ENCODE data around the gene SPA17.
A peak's percentile ranks its signal among the peaks of the same experiment; 100 is the strongest.

Gene SPA17

GRCh38 chr11:124644426-124645280, 29.1 kb upstream of the SPA17 start:
- TF ChIP-seq, protein P1, sequence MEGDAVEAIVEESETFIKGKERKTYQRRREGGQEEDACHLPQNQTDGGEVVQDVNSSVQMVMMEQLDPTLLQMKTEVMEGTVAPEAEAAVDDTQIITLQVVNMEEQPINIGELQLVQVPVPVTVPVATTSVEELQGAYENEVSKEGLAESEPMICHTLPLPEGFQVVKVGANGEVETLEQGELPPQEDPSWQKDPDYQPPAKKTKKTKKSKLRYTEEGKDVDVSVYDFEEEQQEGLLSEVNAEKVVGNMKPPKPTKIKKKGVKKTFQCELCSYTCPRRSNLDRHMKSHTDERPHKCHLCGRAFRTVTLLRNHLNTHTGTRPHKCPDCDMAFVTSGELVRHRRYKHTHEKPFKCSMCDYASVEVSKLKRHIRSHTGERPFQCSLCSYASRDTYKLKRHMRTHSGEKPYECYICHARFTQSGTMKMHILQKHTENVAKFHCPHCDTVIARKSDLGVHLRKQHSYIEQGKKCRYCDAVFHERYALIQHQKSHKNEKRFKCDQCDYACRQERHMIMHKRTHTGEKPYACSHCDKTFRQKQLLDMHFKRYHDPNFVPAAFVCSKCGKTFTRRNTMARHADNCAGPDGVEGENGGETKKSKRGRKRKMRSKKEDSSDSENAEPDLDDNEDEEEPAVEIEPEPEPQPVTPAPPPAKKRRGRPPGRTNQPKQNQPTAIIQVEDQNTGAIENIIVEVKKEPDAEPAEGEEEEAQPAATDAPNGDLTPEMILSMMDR (conservative IDR thresholded peaks at IDR 0.05; ENCODE audit: low read depth, low read length) = peak; percentile 71
- no peak overlapping the region for H3K4me3 ChIP-seq (ENCODE audit: low read length)
- peak; percentile 48 for DNase-seq (ENCODE audit: low read depth)

GRCh38 chr11:124646148-124646547, 27.6 kb upstream of the SPA17 start:
- TF ChIP-seq, protein P1 (conservative IDR thresholded peaks at IDR 0.05; ENCODE audit: low read depth, low read length) = no peak
- no peak overlapping the region for H3K4me3 ChIP-seq (ENCODE audit: low read length)
- DNase-seq (ENCODE audit: low read depth) = no peak

DNA sequence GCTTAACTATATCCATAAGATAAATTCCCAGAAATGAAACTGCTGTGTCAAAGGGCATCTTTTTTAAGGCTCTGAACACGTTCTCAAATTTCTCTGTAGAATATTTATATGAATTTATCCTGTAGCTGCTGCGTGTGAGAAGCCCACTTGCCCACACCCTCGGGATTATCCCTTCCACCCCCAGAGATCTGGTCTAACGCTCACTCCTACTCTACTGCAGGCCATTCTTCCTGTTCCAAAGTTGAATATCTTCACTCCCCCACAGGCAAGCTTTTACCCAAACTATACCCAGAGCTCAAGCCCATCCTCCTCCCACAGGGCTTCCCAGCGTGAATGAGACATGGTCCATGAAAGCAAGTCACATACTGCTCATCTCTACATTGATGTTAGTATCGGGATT, 25.1 kb upstream of the SPA17 start:
- no peak for DNase-seq (ENCODE audit: low read depth)
- TF ChIP-seq, protein P1 (conservative IDR thresholded peaks at IDR 0.05; ENCODE audit: low read depth, low read length) = no peak
- no peak overlapping the region for H3K4me3 ChIP-seq (ENCODE audit: low read length)

DNA sequence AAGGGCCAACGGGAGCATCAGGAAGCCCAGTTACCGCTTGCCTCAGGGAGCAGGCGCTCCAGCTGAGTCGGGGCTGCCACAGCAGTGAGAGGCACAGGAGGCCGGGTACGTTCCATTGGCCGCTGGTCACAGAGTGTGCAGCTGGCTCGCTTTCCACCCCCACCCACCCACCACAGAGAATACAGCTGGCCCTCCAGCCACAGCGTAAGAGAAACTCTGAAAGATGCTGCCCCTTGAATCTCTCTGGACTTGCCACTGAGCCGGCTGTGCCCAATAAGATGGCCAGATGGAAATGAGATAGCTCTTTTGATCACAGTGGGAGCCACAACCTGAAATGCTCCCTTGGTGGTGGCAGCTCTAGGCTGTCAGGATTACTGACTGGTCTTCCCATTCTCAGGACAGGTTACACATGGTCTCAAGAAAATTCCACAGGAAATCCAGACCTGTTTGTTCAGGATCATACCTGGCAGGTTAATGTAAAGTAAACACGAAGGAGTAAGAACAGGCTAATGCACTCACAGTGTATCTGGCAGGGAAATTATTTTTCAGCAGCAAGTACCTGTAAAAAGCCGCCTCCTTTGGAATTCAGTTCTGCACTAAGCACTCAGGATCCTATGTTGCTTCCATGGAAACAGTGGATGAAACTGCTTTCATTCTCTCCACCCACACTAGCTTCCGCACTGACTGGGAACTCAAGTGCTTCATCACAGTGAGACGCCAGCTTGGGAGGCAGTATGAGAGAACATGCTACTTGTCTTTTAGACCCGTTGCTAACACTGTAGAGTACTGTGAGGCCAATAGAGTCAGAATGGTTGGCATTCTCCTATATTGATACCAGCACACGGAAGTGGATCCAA, 16.7 kb upstream of the SPA17 start:
- no peak for DNase-seq (ENCODE audit: low read depth)
- TF ChIP-seq, protein P1 (conservative IDR thresholded peaks at IDR 0.05; ENCODE audit: low read depth, low read length) = no peak
- no peak overlapping the region for H3K4me3 ChIP-seq (ENCODE audit: low read length)

DNA sequence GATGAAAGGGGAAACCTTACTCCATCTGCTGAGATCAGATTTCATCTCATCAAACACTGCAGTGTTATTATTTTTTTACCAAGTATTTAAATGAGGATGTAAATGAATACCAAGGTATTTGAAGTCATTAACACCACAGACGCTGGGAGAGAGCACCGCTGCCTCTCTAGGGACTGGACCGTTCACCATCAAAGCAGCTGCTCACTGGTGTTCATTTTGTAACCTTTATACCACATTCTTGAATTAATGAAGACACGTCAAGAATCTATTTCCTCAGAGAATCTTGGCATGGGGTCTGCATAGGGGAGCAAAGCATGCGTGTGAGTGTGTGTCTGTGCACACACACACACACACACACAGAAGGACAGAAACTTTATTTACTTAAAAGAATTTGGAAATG, 15.8 kb upstream of the SPA17 start:
- TF ChIP-seq, protein P1 (conservative IDR thresholded peaks at IDR 0.05; ENCODE audit: low read depth, low read length) = no peak
- H3K4me3 ChIP-seq (ENCODE audit: low read length) = no peak overlapping the region
- no peak for DNase-seq (ENCODE audit: low read depth)

- TF ChIP-seq, protein P1 (conservative IDR thresholded peaks at IDR 0.05; ENCODE audit: low read depth, low read length) = no peak
- H3K4me3 ChIP-seq (ENCODE audit: low read length) = no peak overlapping the region
- no peak for DNase-seq (ENCODE audit: low read depth)
Observed at GRCh38 chr11:124658501-124658900, 15.2 kb upstream of the SPA17 start.

Data from retinal pigment epithelial cell (primary cell).